Tibial artery (tissue), 4 donors: Measurements from ENCODE around the gene DNAH9.

ENCODE experiments used
- DNase-seq, 2 donors: peaks; one replicate each; pipeline ENCODE4 v3.0.0-alpha.2; 2019
- H3K27ac ChIP-seq, 2 donors: fragments of 200-600 bp; sonication (generic) in 1 of 2; 1 replicate in 1 of 2; 2 replicates in 1 of 2; pipeline ENCODE4 v1.5.1; 2018 to 2019; ENCODE audit warnings: mild to moderate bottlenecking in 1 of 2
- H3K27me3 ChIP-seq, 2 donors: fragments of 200-600 bp; sonication (generic) in 1 of 2; one replicate each; pipeline versions ENCODE4 v1.5.1 to v1.6.0; 2016 to 2019
- H3K36me3 ChIP-seq, 3 donors: fragments of 200-600 bp; sonication (generic) in 2 of 3; one replicate each; pipeline ENCODE4 v1.5.1; 2016 to 2019; ENCODE audit warnings: mild to moderate bottlenecking in 2 of 3
- H3K4me1 ChIP-seq, 4 donors: fragments of 200-600 bp; sonication (generic) in 2 of 4; 1 replicate in 3 of 4; 2 replicates in 1 of 4; pipeline ENCODE4 v1.5.1; 2016 to 2019
- H3K4me3 ChIP-seq, 2 donors: fragments of 200-600 bp; sonication (generic) in 1 of 2; 1 replicate in 1 of 2; 2 replicates in 1 of 2; pipeline ENCODE4 v1.5.1; 2018 to 2019; ENCODE audit warnings: mild to moderate bottlenecking in 2 of 2
- H3K9me3 ChIP-seq, 3 donors: fragments of 200-600 bp; sonication (generic) in 1 of 3; one replicate each; pipeline ENCODE4 v1.5.1; 2016 to 2019
- intact Hi-C: fragments of 100-400 bp; cut with DNase I; formaldehyde crosslinking; loops from one replicate; pipeline ENCODE4 v1.15.0; 2023; ENCODE audit warnings: low total_unique reads
- TF ChIP-seq, protein P1 (sequence below), 2 experiments: fragments of 200-600 bp in 1 of 2; fragments of 450-650 bp in 1 of 2; IDR thresholded peaks; one replicate each; pipeline ENCODE4 v1.5.1; 2017 to 2019; ENCODE audit warnings: antibody characterized with exemption in 2 of 2, mild to moderate bottlenecking in 1 of 2, moderate library complexity in 1 of 2

Gene DNAH9

DNA sequence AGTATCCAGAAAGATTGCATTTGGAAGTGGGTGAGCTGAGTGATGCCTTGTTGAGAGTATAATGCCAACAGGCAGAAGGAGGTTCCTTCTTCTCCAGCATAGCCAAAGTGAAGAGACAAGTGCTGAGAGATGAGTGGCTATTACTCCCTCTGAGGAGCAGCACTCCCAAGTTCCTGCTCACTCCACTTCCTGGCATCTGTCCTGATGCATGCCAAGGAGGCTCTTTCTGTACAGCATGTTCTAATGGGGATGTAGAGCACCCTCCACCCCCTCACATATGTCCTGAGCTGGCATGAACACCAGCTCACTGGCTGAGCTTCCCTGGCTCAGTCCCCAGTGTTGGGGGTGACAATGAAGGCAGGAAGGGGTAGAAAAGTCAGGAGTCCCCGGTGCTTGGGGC, 44.2 kb upstream of the DNAH9 start:
- TF ChIP-seq, protein P1, sequence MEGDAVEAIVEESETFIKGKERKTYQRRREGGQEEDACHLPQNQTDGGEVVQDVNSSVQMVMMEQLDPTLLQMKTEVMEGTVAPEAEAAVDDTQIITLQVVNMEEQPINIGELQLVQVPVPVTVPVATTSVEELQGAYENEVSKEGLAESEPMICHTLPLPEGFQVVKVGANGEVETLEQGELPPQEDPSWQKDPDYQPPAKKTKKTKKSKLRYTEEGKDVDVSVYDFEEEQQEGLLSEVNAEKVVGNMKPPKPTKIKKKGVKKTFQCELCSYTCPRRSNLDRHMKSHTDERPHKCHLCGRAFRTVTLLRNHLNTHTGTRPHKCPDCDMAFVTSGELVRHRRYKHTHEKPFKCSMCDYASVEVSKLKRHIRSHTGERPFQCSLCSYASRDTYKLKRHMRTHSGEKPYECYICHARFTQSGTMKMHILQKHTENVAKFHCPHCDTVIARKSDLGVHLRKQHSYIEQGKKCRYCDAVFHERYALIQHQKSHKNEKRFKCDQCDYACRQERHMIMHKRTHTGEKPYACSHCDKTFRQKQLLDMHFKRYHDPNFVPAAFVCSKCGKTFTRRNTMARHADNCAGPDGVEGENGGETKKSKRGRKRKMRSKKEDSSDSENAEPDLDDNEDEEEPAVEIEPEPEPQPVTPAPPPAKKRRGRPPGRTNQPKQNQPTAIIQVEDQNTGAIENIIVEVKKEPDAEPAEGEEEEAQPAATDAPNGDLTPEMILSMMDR (IDR thresholded peaks at IDR 0.05): no peak
- H3K36me3 ChIP-seq: no peaks in the 10 kb centered on the region
- H3K27me3 ChIP-seq: no peaks in the 10 kb centered on the region
- DNase-seq: no peak
- H3K27ac ChIP-seq: no peak overlapping the region
- H3K9me3 ChIP-seq: no peaks in the 10 kb centered on the region
- no peaks in the 10 kb centered on the region for H3K4me1 ChIP-seq
- H3K4me3 ChIP-seq: no peak overlapping the region
- intact Hi-C loops: no loop called here

DNA sequence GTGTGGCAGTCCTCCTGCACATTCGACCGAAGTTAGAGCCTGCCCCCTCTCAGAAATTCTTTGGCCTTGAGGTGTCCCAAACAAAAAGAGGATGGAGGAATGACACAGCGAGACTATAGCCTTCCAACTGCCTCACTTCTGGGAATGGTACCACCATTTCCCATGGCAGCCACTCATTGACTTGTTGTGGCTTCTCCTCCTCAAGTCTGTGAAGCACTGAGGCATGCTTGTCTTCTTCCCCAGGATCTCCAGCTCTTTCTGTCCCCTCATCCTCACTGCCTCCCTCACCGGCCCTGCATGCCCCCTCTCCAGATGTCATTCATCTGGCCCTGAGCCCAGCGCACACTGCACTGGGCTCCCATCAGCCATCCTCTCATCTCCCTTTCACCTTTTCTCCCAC, 43.7 kb upstream of the DNAH9 start:
- TF ChIP-seq, protein P1 (IDR thresholded peaks at IDR 0.05): no peak
- H3K36me3 ChIP-seq: no peaks in the 10 kb centered on the region
- no peaks in the 10 kb centered on the region for H3K27me3 ChIP-seq
- no peaks in the 10 kb centered on the region for H3K9me3 ChIP-seq
- H3K27ac ChIP-seq: no peak overlapping the region
- H3K4me3 ChIP-seq: no peak overlapping the region
- no peaks in the 10 kb centered on the region for H3K4me1 ChIP-seq
- DNase-seq: no peak
- intact Hi-C loops: no loop called here

DNA sequence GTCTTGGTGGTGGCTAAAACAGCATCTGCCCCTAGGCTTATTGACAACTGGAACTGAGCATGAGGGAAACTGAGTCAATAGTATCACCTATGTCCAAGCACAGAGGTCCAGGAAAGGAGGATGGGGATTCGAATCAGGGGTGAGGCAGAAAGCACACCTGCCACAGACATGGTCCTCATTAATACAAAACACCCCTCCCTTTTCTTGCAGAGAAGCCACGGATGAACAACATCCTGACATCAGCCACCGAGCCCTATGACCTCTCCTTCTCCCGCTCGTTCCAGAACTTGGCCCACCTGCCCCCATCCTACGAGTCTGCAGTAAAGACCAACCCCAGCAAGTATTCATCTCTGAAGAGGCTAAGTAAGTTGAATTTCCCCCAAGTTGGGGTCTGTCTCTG, 42.7 kb upstream of the DNAH9 start:
- intact Hi-C loops: no loop called here
- no peaks in the 10 kb centered on the region for H3K4me1 ChIP-seq
- no peaks in the 10 kb centered on the region for H3K9me3 ChIP-seq
- no peaks in the 10 kb centered on the region for H3K27me3 ChIP-seq
- H3K4me3 ChIP-seq: no peak overlapping the region
- no peak overlapping the region for H3K27ac ChIP-seq
- TF ChIP-seq, protein P1 (IDR thresholded peaks at IDR 0.05): no peak
- H3K36me3 ChIP-seq: no peaks in the 10 kb centered on the region
- no peak for DNase-seq

DNA sequence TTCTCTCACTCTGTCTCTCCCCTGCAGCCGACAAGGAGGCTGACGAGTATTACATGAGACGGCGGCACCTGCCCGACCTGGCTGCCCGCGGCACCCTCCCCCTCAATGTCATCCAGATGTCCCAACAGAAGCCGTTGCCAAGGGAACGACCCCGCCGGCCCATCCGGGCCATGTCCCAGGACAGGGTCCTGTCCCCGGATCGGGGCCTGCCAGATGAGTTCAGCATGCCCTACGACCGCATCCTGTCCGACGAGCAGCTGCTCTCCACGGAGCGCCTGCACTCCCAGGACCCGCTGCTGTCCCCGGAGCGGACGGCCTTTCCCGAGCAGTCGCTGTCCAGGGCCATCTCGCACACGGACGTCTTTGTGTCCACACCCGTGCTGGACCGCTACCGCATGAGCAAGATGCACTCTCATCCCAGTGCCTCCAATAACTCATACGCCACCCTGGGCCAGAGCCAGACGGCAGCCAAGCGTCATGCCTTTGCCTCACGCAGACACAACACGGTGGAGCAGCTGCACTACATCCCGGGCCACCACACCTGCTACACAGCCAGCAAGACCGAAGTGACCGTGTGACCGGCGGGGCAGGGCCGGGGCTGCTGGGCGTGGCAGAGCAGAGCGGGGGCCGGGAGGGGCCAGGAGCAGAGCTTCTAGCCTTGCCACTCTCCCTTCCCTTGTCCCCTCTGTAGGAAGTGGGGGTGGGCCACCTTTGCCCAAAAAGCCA, 40.4 kb upstream of the DNAH9 start:
- no peak overlapping the region for H3K27ac ChIP-seq
- TF ChIP-seq, protein P1 (IDR thresholded peaks at IDR 0.05): no peak
- no peaks in the 10 kb centered on the region for H3K27me3 ChIP-seq
- DNase-seq: no peak
- H3K36me3 ChIP-seq: no peaks in the 10 kb centered on the region
- no peaks in the 10 kb centered on the region for H3K9me3 ChIP-seq
- no peak overlapping the region for H3K4me3 ChIP-seq
- intact Hi-C loops: no loop called here
- H3K4me1 ChIP-seq: no peaks in the 10 kb centered on the region

DNA sequence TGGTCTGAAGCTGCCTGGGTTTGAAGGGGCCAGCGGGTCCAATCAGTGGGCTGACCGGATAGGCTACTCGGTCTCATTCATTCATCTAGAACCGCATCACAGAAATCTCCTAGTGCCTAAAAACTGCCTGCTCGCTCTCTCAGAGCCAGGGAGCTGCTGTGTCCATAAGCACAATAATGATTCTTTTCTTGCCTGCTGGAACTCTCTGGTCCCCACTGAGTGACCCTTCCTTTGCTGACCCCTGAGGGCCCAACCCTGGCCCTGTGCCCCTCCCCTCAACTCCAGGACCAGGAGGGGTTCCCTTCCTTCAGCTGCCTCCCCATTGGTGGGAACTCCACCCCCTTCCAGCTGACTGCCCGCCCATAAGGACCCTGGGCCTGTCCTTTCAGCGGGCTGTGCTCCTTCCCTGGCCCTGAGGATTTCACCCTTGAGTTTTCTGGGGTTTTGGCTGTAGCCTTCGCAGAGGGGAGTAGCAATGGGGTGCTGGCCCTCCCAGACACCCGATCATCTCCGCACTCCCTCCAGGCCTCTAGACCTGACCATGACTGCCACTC, 39.5 kb upstream of the DNAH9 start:
- Histone ChIP-seq H3K4me3 (no peak overlapping the region), H3K4me1 (no peaks in the 10 kb centered on the region), H3K27me3 (no peaks in the 10 kb centered on the region), H3K9me3 (no peaks in the 10 kb centered on the region), H3K27ac (no peak overlapping the region), H3K36me3 (no peaks in the 10 kb centered on the region)
- no peak for DNase-seq
- intact Hi-C loops: no loop called here
- TF ChIP-seq, protein P1 (IDR thresholded peaks at IDR 0.05): no peak
